HEK293 (cell line): ENCODE data around the gene EVL.

Experiments used
- CTCF ChIA-PET: fragments of 350-600 bp; formaldehyde crosslinking; extraction: SDS; loops from one replicate; lab custom pipeline; 2021; ENCODE audit warnings: antibody characterized with exemption; lab: Yijun Ruan, JAX
- POLR2A ChIA-PET: fragments of 300-600 bp; formaldehyde crosslinking; extraction: SDS; loops from one replicate; lab custom pipeline; 2020; ENCODE audit warnings: antibody characterized with exemption, inconsistent platforms; lab: Yijun Ruan, JAX
- H3K27ac ChIP-seq: fragments of 200-500 bp; sonication (Bioruptor generic); 2 replicates; pipeline ENCODE4 v1.5.1; 2014; ENCODE audit warnings: low read depth, low read length, control low read depth, inconsistent platforms; ENCODE audit errors: extremely low read depth
- H3K36me3 ChIP-seq, 2 experiments: fragments of 200-500 bp in 1 of 2; sonication (Bioruptor generic) in 1 of 2; 1 replicate in 1 of 2; 2 replicates in 1 of 2; pipeline ENCODE4 v1.5.1; 2014 to 2017; ENCODE audit warnings: inconsistent platforms in 2 of 2, low read length in 2 of 2; ENCODE audit not compliant: control insufficient read depth in 2 of 2, insufficient read depth in 1 of 2
- H3K4me1 ChIP-seq: fragments of 200-500 bp; sonication (Bioruptor generic); 2 replicates; pipeline ENCODE4 v1.5.1; 2014; ENCODE audit warnings: mild to moderate bottlenecking, low read length, inconsistent platforms; ENCODE audit not compliant: control insufficient read depth, insufficient read depth
- H3K4me3 ChIP-seq: 2 replicates; pipeline ENCODE4 v1.5.1; 2011; ENCODE audit warnings: low read depth, mild to moderate bottlenecking, control low read depth, low read length, moderate library complexity
- H3K9me3 ChIP-seq: fragments of 200-500 bp; sonication (Bioruptor generic); 2 replicates; pipeline ENCODE4 v1.5.1; 2014; ENCODE audit warnings: low read depth, low read length, inconsistent platforms; ENCODE audit not compliant: control insufficient read depth, insufficient read depth
- BCL6B ChIP-seq: fragments of 450-650 bp; formaldehyde crosslinking; IDR thresholded peaks from 2 replicates; pipeline ENCODE4 v1.5.1; 2017; ENCODE audit warnings: missing biosample characterization, missing genetic modification characterization
- FEZF1 ChIP-seq: fragments of 450-650 bp; formaldehyde crosslinking; IDR thresholded peaks from 2 replicates; pipeline ENCODE4 v1.5.1; 2016; ENCODE audit warnings: missing biosample characterization, missing genetic modification characterization
- GLIS2 ChIP-seq: fragments of 450-650 bp; formaldehyde crosslinking; IDR thresholded peaks from 2 replicates; pipeline ENCODE4 v1.5.1; 2016; ENCODE audit warnings: missing biosample characterization, missing genetic modification characterization
- OSR2 ChIP-seq: fragments of 450-650 bp; formaldehyde crosslinking; IDR thresholded peaks from 2 replicates; pipeline ENCODE4 v1.5.1; 2016; ENCODE audit warnings: missing biosample characterization, missing genetic modification characterization
- OVOL3 ChIP-seq: fragments of 450-650 bp; formaldehyde crosslinking; IDR thresholded peaks from 2 replicates; pipeline ENCODE4 v1.5.1; 2016; ENCODE audit warnings: missing biosample characterization, missing genetic modification characterization
- PATZ1 ChIP-seq: fragments of 450-650 bp; formaldehyde crosslinking; IDR thresholded peaks from 2 replicates; pipeline ENCODE4 v1.5.1; 2016; ENCODE audit warnings: missing biosample characterization, missing genetic modification characterization
- PRDM1 ChIP-seq: fragments of 450-650 bp; formaldehyde crosslinking; IDR thresholded peaks from 2 replicates; pipeline ENCODE4; 2016; ENCODE audit warnings: missing biosample characterization, missing genetic modification characterization
- PRDM6 ChIP-seq: fragments of 450-650 bp; formaldehyde crosslinking; IDR thresholded peaks from 2 replicates; pipeline ENCODE4 v1.5.1; 2017; ENCODE audit warnings: missing biosample characterization, missing genetic modification characterization
- SCRT2 ChIP-seq: fragments of 450-650 bp; formaldehyde crosslinking; IDR thresholded peaks from 2 replicates; pipeline ENCODE4 v1.5.1; 2016; ENCODE audit warnings: missing biosample characterization, missing genetic modification characterization
- SP7 ChIP-seq: fragments of 450-650 bp; formaldehyde crosslinking; IDR thresholded peaks from 2 replicates; pipeline ENCODE4 v1.5.1; 2016; ENCODE audit warnings: missing biosample characterization, missing genetic modification characterization
- ZBTB17 ChIP-seq: fragments of 450-650 bp; formaldehyde crosslinking; IDR thresholded peaks from 2 replicates; pipeline ENCODE4 v1.5.1; 2016; ENCODE audit warnings: missing biosample characterization, missing genetic modification characterization
- ZBTB20 ChIP-seq: fragments of 450-650 bp; formaldehyde crosslinking; IDR thresholded peaks from 2 replicates; pipeline ENCODE4 v1.5.1; 2016; ENCODE audit warnings: missing biosample characterization, missing genetic modification characterization
- ZEB2 ChIP-seq: fragments of 450-650 bp; formaldehyde crosslinking; IDR thresholded peaks from 2 replicates; pipeline ENCODE4 v1.5.1; 2016; ENCODE audit warnings: missing biosample characterization, missing genetic modification characterization
- ZNF114 ChIP-seq: fragments of 450-650 bp; formaldehyde crosslinking; IDR thresholded peaks from 2 replicates; pipeline ENCODE4 v1.5.0; 2017; ENCODE audit warnings: missing biosample characterization, missing genetic modification characterization
- ZNF18 ChIP-seq: fragments of 450-650 bp; formaldehyde crosslinking; IDR thresholded peaks from 2 replicates; pipeline ENCODE4 v1.5.1; 2016; ENCODE audit warnings: missing biosample characterization, missing genetic modification characterization
- ZNF2 ChIP-seq: fragments of 450-650 bp; formaldehyde crosslinking; IDR thresholded peaks from 2 replicates; pipeline ENCODE4 v1.5.1; 2016; ENCODE audit warnings: missing biosample characterization, missing genetic modification characterization
- ZNF274 ChIP-seq, 2 experiments: fragments of 200-500 bp in 1 of 2; fragments of 450-650 bp in 1 of 2; sonication (Bioruptor generic) in 1 of 2; formaldehyde crosslinking in 1 of 2; IDR thresholded peaks; 2 replicates each; pipeline versions ENCODE4 v1.5.1 to v1.6.1; 2014 to 2016; ENCODE audit warnings: borderline replicate concordance in 1 of 2, inconsistent platforms in 1 of 2, low read length in 1 of 2, missing biosample characterization in 1 of 2, missing genetic modification characterization in 1 of 2
- ZNF366 ChIP-seq: fragments of 450-650 bp; formaldehyde crosslinking; conservative IDR thresholded peaks from 2 replicates; pipeline ENCODE4 v1.5.1; 2016; ENCODE audit warnings: missing biosample characterization, missing genetic modification characterization
- ZNF394 ChIP-seq: fragments of 450-650 bp; formaldehyde crosslinking; IDR thresholded peaks from 2 replicates; pipeline ENCODE4 v1.5.1; 2016; ENCODE audit warnings: missing biosample characterization, missing genetic modification characterization, mild to moderate bottlenecking, moderate library complexity, borderline replicate concordance
- ZNF416 ChIP-seq: fragments of 450-650 bp; formaldehyde crosslinking; IDR thresholded peaks from 2 replicates; pipeline ENCODE4 v1.5.1; 2016; ENCODE audit warnings: missing biosample characterization, missing genetic modification characterization
- ZNF473 ChIP-seq: fragments of 450-650 bp; formaldehyde crosslinking; IDR thresholded peaks from 2 replicates; pipeline ENCODE4 v1.5.1; 2017; ENCODE audit warnings: missing biosample characterization, missing genetic modification characterization
- ZNF513 ChIP-seq: fragments of 450-650 bp; IDR thresholded peaks from 2 replicates; pipeline ENCODE4 v1.5.1; 2018; ENCODE audit warnings: missing biosample characterization, missing genetic modification characterization
- ZNF626 ChIP-seq: fragments of 450-650 bp; sonication (Bioruptor Pico); formaldehyde crosslinking; IDR thresholded peaks from 2 replicates; pipeline ENCODE4 v1.5.1; 2018; ENCODE audit warnings: missing biosample characterization, missing genetic modification characterization, inconsistent platforms
- ZNF629 ChIP-seq: fragments of 450-650 bp; formaldehyde crosslinking; IDR thresholded peaks from 2 replicates; pipeline ENCODE4 v1.5.1; 2017; ENCODE audit warnings: missing biosample characterization, missing genetic modification characterization
- ZNF677 ChIP-seq: fragments of 450-650 bp; IDR thresholded peaks from 2 replicates; pipeline ENCODE4 v1.5.0; 2018; ENCODE audit warnings: missing biosample characterization, mild to moderate bottlenecking, missing genetic modification characterization, moderate library complexity
- ZSCAN30 ChIP-seq: fragments of 450-650 bp; IDR thresholded peaks from 2 replicates; pipeline ENCODE4 v1.5.1; 2018; ENCODE audit warnings: missing biosample characterization, mild to moderate bottlenecking, missing genetic modification characterization, moderate library complexity
- ZXDB ChIP-seq: fragments of 450-650 bp; formaldehyde crosslinking; IDR thresholded peaks from 2 replicates; pipeline ENCODE4 v1.5.1; 2016; ENCODE audit warnings: missing biosample characterization, missing genetic modification characterization
- TF ChIP-seq, protein P1 (sequence below): fragments of 450-650 bp; formaldehyde crosslinking; IDR thresholded peaks from 2 replicates; pipeline ENCODE4 v1.5.1; 2016; ENCODE audit warnings: missing biosample characterization, missing genetic modification characterization

Gene EVL

GRCh38 chr14:100031506-100032281 lies 33.5 kb upstream of the EVL start:
- Histone ChIP-seq H3K4me3 (peak overlapping the region; percentile 12; the same call in 1 of the 2 replicates), H3K9me3 (no peaks in the 10 kb centered on the region), H3K36me3 (no peaks in the 10 kb centered on the region), H3K4me1 (peaks cover 36% of the 10 kb centered on the region), H3K27ac (no peak overlapping the region)
- CTCF ChIA-PET, result interaction anchor here (0.6 to 1.9 kb wide), 3 partner anchors 8 to 78 kb away, joined by 3 to 14 read pairs (median 4); no protein-coding TSS in a partner anchor
- POLR2A ChIA-PET, result no interaction called here
- TF ChIP-seq SP7 (tag by site-specific recombination) (0 out of 2 replicates have a peak, but pooled peaks have one; percentile 27), ZNF114 (tag by site-specific recombination) (no peak), ZNF2 (tag by site-specific recombination) (no peak), PRDM1 (tag by site-specific recombination) (peak; percentile 84), GLIS2 (tag by site-specific recombination) (peak; percentile 52), ZNF274 (IDR thresholded peaks at IDR 0.05; ENCODE audit: low read length) (no peak), ZNF274 (tag by site-specific recombination; IDR thresholded peaks at IDR 0.05; ENCODE audit: borderline replicate concordance) (no peak), ZSCAN30 (tag by site-specific recombination) (no peak), FEZF1 (tag by site-specific recombination) (peak; percentile 47; the same call in 1 of the 2 replicates), ZNF629 (tag by site-specific recombination) (peak; percentile 61; the same call in 1 of the 2 replicates), ZXDB (tag by site-specific recombination) (peak; percentile 56), BCL6B (peak; percentile 93), ZNF366 (tag by site-specific recombination) (no peak; the same call in 1 of the 2 replicates), ZEB2 (peak; percentile 51; the same call in 1 of the 2 replicates), OVOL3 (tag by site-specific recombination) (peak; percentile 55; the same call in 1 of the 2 replicates), ZNF473 (tag by site-specific recombination) (no peak), ZBTB20 (tag by site-specific recombination) (peak; percentile 85), PRDM6 (peak; percentile 74), ZBTB17 (peak; percentile 70), ZNF394 (tag by site-specific recombination) (no peak), SCRT2 (0 out of 2 replicates have a peak, but pooled peaks have one; percentile 42), ZNF677 (tag by site-specific recombination) (no peak), ZNF18 (tag by site-specific recombination) (peak; percentile 44; the same call in 1 of the 2 replicates), ZNF513 (tag by site-specific recombination) (0 out of 2 replicates have a peak, but pooled peaks have one; percentile 49), ZNF416 (tag by site-specific recombination) (no peak), PATZ1 (tag by site-specific recombination) (peak; percentile 49; the same call in 1 of the 2 replicates), ZNF626 (no peak), OSR2 (tag by site-specific recombination) (peak; percentile 75)
- TF ChIP-seq, protein P1, sequence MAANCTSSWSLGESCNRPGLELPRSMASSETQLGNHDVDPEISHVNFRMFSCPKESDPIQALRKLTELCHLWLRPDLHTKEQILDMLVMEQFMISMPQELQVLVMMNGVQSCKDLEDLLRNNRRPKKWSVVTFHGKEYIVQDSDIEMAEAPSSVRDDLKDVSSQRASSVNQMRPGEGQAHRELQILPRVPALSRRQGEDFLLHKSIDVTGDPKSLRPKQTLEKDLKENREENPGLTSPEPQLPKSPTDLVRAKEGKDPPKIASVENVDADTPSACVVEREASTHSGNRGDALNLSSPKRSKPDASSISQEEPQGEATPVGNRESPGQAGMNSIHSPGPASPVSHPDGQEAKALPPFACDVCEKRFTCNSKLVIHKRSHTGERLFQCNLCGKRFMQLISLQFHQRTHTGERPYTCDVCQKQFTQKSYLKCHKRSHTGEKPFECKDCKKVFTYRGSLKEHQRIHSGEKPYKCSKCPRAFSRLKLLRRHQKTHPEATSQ, result no peak
